Measurements from ENCODE around the gene CPD.

Gene CPD

DNA sequence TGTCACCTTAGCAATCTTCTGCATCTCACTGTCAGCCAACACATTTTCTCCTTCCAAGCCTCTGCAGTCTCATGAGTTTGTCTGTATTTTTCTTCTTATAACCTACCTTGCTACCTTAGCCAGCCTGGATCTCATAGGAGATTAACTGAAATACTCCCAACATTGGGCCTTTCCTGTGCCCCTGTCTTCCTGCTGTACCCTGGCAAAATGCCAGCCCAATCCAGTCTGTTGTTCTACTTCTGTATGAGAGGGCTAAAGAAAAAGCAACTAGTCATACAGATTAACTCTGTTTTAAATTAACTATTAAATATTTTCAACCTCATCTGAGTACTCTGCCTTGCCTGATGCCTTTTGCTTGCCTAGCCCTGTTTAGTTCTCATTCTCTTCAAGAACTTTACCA, 116.9 kb downstream of the CPD start:
- no peak for DNase-seq (ENCODE audit: low read depth in 2 of 3, low spot score in 2 of 3)

- DNase-seq (ENCODE audit: low read depth in 2 of 3, low spot score in 2 of 3): no peak
Observed at GRCh38 chr17:30503558-30503957, 124.8 kb downstream of the CPD start.

DNA sequence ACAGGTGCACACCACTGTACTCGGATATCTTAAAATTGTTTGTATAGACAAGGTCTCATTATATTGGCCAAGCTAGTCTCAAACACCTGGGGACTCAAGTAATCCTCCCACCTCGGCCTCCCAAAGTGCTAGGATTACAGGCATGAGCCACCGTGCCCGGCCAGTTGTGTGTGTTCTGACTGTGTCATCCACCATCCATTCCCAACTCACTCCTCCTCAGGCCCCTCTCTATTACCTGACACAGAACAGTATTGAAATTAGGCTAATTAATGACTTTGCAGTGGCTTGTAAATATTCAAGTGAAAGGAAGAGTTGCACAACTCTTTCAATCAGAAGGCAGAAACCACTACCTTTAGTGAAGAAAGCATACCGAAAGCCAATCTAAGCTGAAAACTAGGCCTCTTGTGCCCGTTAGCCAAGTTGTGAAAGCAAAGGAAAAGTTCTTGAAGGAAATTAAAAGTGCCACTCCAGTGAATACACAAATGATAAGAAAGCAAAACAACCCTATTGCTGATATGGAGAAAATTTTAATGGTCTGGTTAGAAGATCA, 127.2 kb downstream of the CPD start:
- no peak for DNase-seq (ENCODE audit: low read depth in 2 of 3, low spot score in 2 of 3)

DNA sequence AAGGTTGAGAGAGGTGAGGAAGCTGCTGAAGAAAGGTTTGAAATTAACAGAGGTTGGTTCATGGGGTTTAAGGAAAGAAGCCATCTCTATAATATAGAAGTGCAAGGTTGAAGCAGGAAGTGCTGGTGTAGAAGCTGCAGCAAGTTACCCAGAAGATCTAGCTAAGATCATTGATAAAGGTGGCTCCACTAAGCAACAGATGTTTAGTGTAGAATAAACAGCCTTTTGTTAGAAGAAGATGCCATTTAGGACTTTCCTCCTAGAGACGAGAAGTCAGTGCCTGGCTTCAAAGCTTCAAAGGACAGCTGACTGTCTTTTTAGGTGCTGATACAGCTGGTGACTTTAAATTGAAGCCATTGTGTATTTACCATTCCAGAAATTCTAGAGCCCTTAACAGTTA, 127.8 kb downstream of the CPD start:
- DNase-seq (ENCODE audit: low read depth in 2 of 3, low spot score in 2 of 3): no peak

- no peak for DNase-seq (ENCODE audit: low read depth in 2 of 3, low spot score in 2 of 3)
Observed at GRCh38 chr17:30513346-30513745, 134.6 kb downstream of the CPD start.

- DNase-seq (ENCODE audit: low read depth in 2 of 3, low spot score in 2 of 3): no peak
Observed at GRCh38 chr17:30514895-30515596, 136.3 kb downstream of the CPD start.

DNA sequence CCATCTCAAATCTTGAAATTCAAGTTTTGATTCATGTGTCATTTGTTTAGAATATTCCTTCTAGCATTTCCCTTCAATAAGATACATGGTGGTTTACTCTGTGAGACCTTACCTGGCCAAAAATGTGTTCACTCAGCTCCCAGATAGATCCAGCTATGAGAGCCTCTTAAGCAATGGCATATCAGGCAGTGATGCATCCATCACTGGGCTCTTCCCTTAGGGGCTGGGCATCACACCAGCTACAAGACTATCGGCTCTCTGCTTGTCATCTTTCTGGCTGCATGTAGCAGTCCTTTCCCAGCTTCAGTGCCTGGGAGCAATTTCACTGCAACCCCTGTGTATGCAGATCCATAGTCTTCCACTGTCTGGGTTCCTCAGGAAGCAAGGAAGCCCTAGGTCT, 139.1 kb downstream of the CPD start:
- DNase-seq (ENCODE audit: low read depth in 2 of 3, low spot score in 2 of 3): no peak

- DNase-seq (ENCODE audit: low read depth in 2 of 3, low spot score in 2 of 3): no peak
Observed at GRCh38 chr17:30519166-30519565, 140.4 kb downstream of the CPD start.
